Suprapubic skin (tissue), 4 donors: ENCODE results near the gene OR1I1.

ENCODE experiments used
- POLR2A ChIP-seq, 2 donors: fragments of 450-650 bp; IDR thresholded peaks; one replicate each; pipeline ENCODE4 v1.6.1; 2017; ENCODE audit warnings: antibody characterized with exemption in 2 of 2, mild to moderate bottlenecking in 2 of 2, moderate library complexity in 2 of 2
- POLR2AphosphoS5 ChIP-seq, 3 donors: sonication (generic); formaldehyde crosslinking; IDR thresholded peaks; one replicate each; pipeline ENCODE4 v1.6.1; 2017; ENCODE audit warnings: antibody characterized with exemption in 3 of 3
- TF ChIP-seq, protein P1 (sequence below), 2 donors: fragments of 200-600 bp in 1 of 2; fragments of 450-650 bp in 1 of 2; sonication (generic) in 1 of 2; IDR thresholded peaks; one replicate each; pipeline ENCODE4 v1.5.1; 2016 to 2019; ENCODE audit warnings: antibody characterized with exemption in 2 of 2, mild to moderate bottlenecking in 1 of 2, moderate library complexity in 1 of 2

DNA sequence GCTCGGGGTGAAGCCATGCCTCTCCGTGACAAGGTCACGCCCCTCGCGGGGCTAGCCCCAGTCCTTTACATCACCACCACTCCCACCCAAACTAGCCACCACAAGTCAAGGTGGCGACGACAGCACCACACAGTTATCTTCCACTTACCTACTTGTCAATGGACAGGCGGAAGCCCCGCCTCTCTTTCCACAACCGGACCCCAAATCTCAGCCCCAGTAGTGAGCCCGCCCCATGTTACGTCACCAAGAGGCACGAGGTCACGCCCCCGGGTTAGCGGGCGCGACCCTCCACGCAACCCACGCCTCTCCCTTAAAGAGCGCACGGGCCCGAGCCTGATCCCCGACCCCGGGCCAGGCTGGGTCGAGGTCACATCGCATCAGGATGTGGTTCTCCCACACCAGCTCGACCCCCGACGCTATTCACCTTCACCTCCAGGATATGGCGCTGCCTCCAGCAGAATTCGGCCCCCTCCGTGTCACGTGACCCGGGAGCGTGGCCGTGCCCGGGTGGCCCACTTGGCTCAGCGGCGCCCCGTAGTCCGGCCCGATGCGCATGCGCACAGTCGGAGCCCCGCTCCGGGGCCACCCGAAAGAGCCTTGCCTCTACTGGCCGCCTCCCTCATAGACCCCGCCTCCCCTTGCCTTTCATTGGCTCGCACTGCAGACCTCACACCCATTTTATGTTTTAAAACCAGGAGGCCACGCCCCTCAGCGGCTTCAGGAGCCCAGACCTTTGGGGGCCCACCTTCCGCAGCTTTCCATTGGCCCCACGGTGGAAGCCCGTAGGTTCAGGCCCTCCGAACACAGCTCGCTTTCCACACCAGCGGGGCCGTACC, 43.4 kb downstream of the OR1I1 start:
- TF ChIP-seq, protein P1, sequence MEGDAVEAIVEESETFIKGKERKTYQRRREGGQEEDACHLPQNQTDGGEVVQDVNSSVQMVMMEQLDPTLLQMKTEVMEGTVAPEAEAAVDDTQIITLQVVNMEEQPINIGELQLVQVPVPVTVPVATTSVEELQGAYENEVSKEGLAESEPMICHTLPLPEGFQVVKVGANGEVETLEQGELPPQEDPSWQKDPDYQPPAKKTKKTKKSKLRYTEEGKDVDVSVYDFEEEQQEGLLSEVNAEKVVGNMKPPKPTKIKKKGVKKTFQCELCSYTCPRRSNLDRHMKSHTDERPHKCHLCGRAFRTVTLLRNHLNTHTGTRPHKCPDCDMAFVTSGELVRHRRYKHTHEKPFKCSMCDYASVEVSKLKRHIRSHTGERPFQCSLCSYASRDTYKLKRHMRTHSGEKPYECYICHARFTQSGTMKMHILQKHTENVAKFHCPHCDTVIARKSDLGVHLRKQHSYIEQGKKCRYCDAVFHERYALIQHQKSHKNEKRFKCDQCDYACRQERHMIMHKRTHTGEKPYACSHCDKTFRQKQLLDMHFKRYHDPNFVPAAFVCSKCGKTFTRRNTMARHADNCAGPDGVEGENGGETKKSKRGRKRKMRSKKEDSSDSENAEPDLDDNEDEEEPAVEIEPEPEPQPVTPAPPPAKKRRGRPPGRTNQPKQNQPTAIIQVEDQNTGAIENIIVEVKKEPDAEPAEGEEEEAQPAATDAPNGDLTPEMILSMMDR (IDR thresholded peaks at IDR 0.05) = no peak
- TF ChIP-seq POLR2AphosphoS5 (IDR thresholded peaks at IDR 0.05) (peak; percentile 42 to 87 (median 50)), POLR2A (IDR thresholded peaks at IDR 0.05) (no peak)
